Measurements from ENCODE around the gene PIK3IP1.
"Not testable (repeated sequence)": the region's sequence is repeated elsewhere in the genome, so short reads cannot be mapped to it uniquely, and the experiment has no call there.

The PIK3IP1 gene

DNA sequence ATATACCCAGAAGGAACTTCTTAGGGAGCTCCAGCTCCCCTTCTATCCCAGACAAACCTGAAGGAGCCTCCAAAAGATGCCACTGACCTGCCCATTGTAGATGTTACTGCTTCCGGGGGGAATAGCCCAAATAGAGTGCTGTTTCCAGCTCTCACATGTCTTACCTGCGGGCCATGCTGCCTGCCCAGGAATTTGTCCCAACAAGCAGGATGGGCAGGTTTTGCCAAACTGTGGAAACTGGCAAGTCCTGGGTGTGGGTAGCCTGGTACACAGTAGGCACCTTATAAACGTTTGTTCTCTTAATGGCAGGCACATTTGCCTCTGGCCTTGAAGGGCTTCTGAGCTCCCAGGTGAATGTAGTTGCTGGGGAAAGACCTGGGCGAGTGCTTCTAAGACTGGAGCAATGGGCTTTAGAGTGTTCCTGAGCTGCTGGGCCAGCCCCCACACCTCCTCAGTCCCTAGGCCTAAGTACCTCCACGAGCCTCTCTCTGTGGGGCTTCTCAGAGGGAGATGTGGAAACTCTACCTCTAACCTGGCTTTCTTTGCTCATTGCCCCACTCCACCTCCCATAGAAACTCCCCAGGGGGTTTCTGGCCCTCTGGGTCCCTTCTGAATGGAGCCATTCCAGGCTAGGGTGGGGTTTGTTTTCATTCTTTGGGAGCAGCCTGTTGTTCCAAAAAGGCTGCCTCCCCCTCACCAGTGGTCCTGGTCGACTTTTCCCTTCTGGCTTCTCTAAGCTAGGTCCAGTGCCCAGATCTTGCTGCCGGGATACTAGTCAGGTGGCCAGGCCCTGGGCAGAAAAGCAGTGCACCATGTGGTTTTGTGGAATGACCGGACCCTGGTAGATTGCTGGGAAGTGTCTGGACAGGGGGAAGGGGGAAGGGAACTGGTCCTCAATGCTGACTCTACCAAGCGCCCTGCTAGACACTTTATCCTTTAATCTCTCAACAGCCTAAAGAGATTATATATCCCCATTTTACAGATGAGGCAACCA lies 43.0 kb downstream of the PIK3IP1 start:
- no peak for DNase-seq (ENCODE audit: low read depth)

- peak; percentile 31 for DNase-seq (ENCODE audit: low read depth)
Measured at GRCh38 chr22:31248138-31248745, 44.0 kb downstream of the PIK3IP1 start.

DNA sequence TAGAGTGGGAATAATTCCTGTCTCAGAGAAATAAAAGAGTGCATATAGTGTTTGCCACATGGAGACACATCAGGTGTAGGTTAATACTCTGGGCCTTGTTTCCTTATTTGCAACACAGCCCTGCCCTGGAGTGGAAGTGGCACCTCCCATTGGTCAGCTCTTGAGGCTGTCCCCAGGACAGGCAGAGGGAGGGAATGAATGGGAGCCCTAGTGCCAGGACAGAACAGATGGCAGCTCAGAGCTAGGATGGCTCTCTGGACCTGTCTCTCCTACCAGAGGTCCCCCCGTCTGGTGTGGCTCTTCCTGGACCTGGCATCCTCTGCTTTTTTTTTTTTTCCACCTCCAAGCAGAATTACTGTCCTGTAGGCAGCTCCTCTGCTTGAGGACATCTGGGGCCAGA lies 44.6 kb downstream of the PIK3IP1 start:
- DNase-seq (ENCODE audit: low read depth) = no peak

DNA sequence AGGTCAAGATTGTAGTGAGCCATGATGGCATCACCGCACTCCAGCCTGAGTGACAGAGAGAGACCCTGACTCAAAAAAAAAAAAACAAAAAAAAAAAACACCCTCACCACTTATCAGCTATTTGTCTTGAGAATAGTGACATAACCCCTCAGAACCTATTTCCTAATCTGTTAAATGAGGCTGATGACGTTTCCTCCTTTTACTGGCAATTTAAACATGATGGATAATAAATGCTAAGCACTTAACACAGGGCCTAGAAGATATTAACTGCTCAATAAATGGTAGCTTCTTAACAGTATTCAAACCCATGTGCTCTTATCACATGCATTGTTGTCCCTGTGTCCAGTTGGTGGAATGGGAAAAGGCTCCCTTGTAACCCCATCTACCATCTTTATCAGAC lies 45.6 kb downstream of the PIK3IP1 start:
- no peak for DNase-seq (ENCODE audit: low read depth)

DNA sequence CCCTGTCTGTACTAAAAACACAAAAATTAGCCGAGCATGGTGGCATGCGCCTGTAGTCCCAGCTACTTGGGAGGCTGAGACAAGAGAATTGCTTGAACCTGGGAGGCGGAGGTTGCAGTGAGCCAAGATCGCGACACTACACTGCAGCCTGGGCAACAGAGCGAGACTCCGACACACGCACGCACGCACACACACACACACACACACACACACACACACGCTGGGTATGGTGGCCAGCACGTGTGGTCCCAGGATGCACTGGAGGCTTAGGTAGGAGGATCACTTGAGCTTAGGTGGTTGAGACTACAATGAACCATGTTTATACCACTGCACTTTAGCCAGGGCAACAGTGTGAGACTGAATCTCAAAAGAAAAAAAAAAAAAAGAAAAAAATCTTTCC lies 46.3 kb downstream of the PIK3IP1 start:
- DNase-seq (ENCODE audit: low read depth) = not testable (repeated sequence)

DNA sequence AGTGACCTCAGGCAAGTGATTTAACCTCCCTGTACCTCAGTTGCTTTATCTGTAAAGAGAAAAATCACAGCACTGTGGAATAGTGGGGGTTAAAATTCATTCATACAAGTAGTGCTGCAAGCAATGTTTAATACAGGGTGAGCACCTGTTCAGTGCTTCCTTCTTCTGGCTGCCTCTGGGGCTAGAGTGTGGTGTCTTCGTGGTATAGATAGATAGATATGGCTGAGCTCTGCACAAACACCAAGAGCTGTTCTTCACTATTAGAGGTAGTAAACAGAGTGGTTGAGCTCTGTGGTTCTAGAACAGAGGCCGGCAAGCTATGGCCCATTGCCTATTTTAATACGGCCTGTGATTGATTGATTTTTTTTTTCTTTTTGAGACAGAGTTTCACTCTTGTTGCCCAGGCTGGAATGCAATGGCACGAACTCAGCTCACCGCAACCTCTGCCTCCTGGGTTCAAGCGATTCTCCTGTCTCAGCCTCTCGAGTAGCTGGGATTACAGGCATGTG lies 47.3 kb downstream of the PIK3IP1 start:
- DNase-seq (ENCODE audit: low read depth) = no peak

DNA sequence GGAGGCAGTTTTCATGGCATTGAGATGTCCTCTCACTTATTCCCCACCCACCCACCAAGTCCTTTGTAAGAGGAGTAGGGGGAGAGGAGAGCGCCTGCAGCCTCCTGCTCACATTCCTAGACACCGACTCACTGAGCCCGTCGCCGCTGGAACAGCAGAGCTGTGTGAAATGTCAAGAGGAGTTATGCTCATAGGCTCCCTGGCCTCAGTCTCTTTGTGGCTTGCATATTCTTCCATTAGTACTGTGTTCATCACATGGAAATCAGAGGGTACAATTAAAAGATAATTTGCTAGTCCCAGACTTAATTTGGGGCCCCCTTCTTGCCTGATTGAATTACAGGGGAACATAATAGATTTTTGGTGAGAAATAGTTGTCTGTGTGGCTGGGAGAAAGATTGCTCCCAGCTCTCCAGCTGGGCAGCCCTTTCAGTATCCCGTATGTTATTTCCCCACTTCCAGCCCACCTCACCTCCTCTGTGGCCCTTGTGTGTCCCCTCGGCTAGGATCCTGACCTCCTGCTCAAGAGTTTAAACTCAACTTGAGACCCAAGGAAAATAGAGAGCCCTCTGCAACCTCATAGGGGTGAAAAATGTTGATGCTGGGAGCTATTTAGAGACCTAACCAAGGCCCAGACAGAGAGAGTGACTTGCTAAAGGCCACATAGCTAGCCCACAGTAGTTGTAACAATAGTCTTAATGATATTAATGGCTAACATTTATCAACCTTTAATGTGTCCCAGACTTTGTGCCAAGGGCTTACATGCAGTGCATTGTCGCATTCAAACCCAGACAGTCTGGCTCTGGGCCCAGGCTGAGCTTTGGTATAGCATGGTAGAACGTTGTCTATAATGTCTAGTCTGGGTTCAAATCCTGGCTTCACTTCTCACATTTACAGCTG lies 48.0 kb downstream of the PIK3IP1 start:
- DNase-seq (ENCODE audit: low read depth) = no peak

DNA sequence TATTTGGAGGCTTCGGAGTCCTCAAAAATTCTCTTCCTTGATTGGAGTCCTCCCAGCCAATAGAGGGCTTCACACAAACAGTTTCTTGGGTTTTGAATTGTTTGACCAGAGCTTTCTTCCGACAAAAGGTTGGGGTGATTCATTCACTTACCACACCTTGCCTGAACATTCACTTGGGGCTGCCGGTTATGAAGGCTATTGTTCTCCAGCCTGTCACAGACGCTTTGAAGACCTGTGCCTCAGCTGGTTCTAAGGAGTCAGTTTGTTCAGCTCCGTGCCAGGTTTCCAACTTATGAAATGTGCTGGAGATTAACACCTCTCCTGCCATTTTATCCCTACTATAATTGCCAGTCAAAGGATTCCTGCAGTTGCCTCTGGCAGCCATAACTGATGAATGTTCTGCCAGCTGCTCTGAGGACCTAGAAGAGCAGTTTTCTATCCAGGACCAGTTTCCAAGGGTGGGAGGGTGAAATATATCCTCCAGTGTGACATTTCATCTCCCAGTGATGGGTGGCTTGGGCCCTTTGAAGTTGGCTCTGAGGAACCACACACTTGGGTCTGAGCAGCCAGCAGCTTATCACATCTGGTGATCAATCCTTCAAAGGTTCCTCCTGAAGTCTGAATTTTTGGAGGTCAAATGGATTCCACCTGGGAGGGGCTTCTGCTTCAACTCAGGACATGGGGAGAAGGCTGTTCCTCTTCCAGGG lies 48.8 kb downstream of the PIK3IP1 start:
- no peak for DNase-seq (ENCODE audit: low read depth)

- no peak for DNase-seq (ENCODE audit: low read depth)
Measured at GRCh38 chr22:31241936-31242335, 50.4 kb downstream of the PIK3IP1 start.

DNA sequence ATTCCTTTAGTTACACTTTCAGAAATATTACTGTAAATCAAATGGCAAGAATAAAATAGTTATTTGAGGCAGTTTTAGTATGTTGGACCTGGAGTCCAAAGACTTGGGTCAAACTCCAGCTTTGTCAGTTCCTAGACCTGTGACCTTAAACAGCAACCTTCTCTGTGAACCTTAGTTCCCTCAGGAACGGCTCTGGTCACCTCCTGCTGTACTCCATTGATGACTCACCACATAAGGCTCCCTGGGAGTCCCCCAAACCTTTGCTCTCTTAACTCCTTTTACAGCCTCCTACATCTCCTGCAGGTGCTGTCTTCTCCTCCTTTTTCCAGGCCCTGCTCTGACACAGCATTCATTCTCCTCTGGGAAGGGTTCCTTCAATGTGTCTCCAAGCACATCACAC lies 51.1 kb downstream of the PIK3IP1 start:
- DNase-seq (ENCODE audit: low read depth) = no peak

GRCh38 chr22:31239771-31240370 lies 52.4 kb downstream of the PIK3IP1 start:
- no peak for DNase-seq (ENCODE audit: low read depth)

DNA sequence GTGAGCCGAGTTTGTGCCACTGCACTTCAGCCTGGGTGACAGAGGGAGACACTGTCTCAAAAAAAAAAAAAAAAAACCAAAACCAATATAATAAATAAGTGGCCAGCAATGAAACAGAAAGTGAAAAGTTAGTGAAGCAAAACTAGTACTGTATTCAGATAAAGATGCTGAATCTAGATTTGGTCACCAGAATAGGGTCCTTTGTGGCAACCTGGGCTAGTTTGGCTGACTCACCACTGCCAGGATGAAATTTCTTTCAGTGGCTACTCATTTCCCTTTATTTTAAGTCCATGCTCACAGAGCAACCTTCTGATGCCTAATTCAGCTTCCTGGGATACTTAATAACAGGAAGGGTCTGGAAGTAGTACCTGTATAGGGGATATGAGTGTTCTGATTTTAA lies 54.2 kb downstream of the PIK3IP1 start:
- DNase-seq (ENCODE audit: low read depth) = no peak

DNA sequence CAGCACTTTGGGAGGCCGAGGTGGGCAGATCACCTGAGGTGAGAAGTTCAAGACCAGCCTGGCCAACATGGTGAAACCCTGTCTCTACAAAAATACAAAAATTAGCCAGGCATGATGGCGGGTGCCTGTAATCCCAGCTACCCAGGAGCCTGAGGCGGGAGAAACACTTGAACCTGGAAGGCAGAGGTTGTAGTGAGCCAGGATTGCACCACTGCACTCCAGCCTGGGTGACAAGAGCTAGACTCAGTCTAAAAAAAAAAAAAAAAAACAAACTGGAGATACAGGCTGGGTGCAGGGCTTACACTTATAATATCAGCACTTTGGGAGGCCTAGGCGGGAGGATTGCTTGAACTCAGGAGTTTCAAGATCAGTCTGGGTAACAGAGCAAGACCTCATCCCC lies 56.2 kb downstream of the PIK3IP1 start:
- DNase-seq (ENCODE audit: low read depth) = not testable (repeated sequence)

GRCh38 chr22:31235081-31235480 lies 57.2 kb downstream of the PIK3IP1 start:
- no peak for DNase-seq (ENCODE audit: low read depth)

GRCh38 chr22:31233001-31233400 lies 59.3 kb downstream of the PIK3IP1 start:
- DNase-seq (ENCODE audit: low read depth) = no peak
